ENCODE measurements around the gene BCL2L1.
A peak's percentile ranks its signal among the peaks of the same experiment; 100 is the strongest.

The BCL2L1 gene

GRCh38 chr20:31708736-31709534 lies 13.7 kb downstream of the BCL2L1 start:
- no peak for DNase-seq (ENCODE audit: low spot score)

- DNase-seq (ENCODE audit: low spot score) = no peak
These were observed 14.5 kb downstream of the BCL2L1 start for GRCh38 chr20:31707994-31708735.

- DNase-seq (ENCODE audit: low spot score) = no peak
These were observed 15.4 kb downstream of the BCL2L1 start for GRCh38 chr20:31707258-31707615.

- peak; percentile 72 for DNase-seq (ENCODE audit: low spot score)
These were observed 15.9 kb downstream of the BCL2L1 start for GRCh38 chr20:31706607-31707257.

GRCh38 chr20:31705598-31706597 lies 16.8 kb downstream of the BCL2L1 start:
- DNase-seq (ENCODE audit: low spot score) = no peak

GRCh38 chr20:31705191-31705590 lies 17.5 kb downstream of the BCL2L1 start:
- no peak for DNase-seq (ENCODE audit: low spot score)

- peak; percentile 82 for DNase-seq (ENCODE audit: low spot score)
These were observed 18.2 kb downstream of the BCL2L1 start for GRCh38 chr20:31704225-31705119.

- no peak for DNase-seq (ENCODE audit: low spot score)
These were observed 21.1 kb downstream of the BCL2L1 start for GRCh38 chr20:31701591-31701990.

- no peak for DNase-seq (ENCODE audit: low spot score)
These were observed 21.9 kb downstream of the BCL2L1 start for GRCh38 chr20:31700747-31701146.

- no peak for DNase-seq (ENCODE audit: low spot score)
These were observed 22.6 kb downstream of the BCL2L1 start for GRCh38 chr20:31699801-31700728.

- no peak for DNase-seq (ENCODE audit: low spot score)
These were observed 23.6 kb downstream of the BCL2L1 start for GRCh38 chr20:31698803-31699718.

GRCh38 chr20:31698243-31698802 lies 24.3 kb downstream of the BCL2L1 start:
- no peak for DNase-seq (ENCODE audit: low spot score)

GRCh38 chr20:31695849-31696804 lies 26.5 kb downstream of the BCL2L1 start:
- DNase-seq (ENCODE audit: low spot score) = peak; percentile 75

GRCh38 chr20:31694842-31695593 lies 27.6 kb downstream of the BCL2L1 start:
- DNase-seq (ENCODE audit: low spot score) = no peak

GRCh38 chr20:31693987-31694661 lies 28.5 kb downstream of the BCL2L1 start:
- DNase-seq (ENCODE audit: low spot score) = no peak

GRCh38 chr20:31693402-31693801 lies 29.3 kb downstream of the BCL2L1 start:
- DNase-seq (ENCODE audit: low spot score) = no peak

Data from HuH-7 (cell line).